ENCODE results near the gene PXN.
"Not testable (repeated sequence)": the region's sequence is repeated elsewhere in the genome, so short reads cannot be mapped to it uniquely, and the experiment has no call there.

The PXN gene

DNA sequence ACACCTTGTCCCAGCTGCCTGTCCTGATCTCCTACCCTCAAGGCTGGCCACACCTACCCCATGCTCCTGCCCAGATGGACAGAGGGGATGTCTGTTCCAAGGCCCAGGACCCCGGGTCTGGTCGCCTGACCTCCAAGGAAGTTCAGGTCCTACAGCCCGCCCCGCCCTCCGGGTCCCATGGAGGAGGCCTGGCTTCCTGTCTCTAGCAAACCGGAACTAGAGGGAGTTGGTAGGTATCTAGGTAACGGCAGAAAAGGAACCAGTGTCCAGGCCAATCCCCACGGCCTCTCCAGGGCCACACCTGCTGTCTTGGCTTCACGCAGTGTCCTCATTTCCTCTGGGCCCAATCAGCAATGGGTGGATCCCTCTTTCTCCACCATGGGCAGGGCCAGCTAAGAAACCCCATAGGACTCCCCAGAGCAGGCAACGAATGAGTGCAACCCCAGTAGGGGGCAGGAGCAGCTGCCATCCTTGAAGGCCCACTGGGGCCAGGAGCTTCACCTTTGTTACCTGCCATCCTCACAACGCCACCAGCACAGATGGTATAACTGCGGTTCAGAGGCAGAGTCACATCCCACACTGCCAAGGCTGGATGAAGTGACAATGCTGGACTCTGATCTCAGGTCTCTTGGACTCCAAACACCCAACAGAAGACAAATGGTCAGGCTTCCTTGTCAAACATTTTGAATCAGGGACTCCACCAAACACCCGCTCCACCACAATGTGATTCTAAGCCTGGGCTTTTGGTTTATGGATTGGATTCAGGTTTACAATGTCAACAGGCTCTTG lies 39.5 kb downstream of the PXN start:
- no peak for DNase-seq (ENCODE audit: low read depth)

- DNase-seq (ENCODE audit: low read depth), result no peak
Observed at GRCh38 chr12:120225200-120225558, 40.4 kb downstream of the PXN start.

DNA sequence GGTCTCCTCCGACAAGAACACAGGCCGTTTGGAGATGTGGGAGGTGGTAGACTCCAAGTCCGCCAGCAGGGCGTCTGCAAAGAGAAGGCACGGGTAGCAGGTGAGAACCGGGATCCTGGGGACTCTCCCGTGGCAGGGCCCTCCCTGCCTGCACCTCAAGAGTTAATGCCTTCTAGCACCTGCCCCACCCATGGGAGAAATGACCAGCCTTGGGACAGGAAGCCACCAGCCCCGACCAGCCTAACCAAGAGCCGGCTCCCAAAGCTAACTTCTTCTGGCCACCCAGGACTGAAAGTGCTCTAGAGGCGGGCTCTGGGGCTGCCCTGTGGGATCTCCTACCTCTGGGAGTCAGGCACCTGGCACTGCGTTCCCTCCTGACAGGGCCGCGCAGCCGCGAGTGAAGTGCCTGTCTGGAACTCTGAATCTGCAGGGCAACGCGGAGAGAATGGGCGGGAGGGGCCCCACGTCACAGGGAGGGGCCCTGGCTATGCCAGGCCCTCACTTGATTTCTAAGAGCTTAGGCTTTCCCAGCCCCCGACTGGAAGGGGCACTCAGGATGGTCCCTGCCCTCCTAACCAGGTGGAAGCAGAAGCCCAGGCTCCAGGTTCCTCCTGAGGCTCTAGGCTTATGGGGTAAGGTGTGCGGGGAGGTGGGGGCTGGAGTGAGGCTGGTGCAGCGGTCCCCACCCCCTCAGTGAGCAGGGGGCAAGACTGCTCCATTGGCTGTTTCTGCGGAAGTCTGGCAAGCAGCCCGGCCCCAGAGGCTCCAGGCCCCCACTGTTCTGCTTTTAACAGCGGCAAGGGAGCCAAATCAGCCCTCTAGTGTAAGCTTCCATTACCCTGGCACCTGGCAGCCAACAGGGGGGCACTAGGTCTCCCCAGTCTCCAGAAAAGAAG lies 41.0 kb downstream of the PXN start:
- no peak for DNase-seq (ENCODE audit: low read depth)

DNA sequence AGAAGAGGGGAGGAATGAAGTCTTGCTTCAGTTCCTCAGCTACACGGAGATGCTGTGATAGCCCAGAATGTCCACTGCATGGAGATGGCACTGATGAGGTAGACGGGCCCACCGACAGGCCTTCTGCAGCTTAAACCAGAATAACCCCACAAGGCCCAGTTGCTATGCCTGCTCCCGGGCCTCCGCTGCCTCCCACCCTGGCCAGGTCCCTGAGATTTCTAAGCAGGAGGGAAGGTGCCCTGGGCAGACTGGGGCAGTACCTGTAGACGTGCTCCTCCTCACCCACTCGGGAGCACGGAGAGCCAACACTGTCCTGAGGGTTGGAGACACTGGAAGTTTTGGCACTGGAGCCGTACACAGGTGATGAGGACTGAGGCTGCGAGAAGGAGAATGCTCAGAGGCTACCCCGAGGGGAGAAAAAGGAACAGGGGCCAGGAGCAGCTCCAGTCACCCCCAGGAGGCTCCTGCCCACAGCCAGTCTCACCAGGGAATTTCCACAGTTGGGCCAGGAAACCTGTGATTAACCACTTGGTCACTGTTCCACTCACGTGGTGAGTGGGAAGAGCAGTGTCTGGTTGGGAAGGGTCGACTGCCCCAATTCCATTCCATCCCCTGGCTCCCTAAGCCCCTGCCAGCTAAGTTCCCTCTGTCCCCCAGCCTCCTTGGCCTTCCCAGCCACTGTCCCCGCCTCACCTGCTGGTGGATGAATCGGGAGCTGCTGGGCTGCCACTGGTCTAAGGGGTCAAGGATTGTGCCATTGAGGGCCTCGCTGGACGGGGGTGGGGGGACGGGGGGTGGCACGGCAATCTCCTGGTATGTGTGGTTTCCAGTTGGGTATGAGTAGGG lies 41.8 kb downstream of the PXN start:
- no peak for DNase-seq (ENCODE audit: low read depth)

DNA sequence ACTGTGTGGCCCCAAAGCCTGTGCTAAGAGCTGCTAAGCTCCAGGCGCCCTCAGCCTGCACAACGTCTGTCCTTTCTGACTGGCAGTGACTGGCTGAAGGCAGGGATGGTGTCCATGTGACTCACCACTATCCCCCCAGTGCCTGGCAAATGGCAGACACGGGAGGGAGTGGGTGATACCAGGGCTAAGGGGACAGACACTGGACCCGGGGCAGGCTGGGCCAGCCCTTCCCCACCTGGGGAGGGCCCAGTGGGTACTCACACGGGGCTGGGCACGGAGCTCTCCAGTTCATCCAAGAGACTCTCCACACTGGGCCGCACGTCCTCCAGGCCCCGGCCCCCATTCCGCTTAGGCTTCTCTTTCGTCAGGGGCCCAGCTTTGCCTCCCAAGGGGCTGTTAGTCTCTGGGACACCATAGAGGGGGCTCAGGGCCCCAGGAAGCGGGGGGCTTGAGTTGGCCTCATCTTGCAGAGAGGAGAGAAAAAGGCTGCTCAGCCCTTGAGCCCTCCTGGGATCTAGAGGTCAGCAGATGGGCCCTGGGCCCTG lies 43.2 kb downstream of the PXN start:
- no peak for DNase-seq (ENCODE audit: low read depth)

GRCh38 chr12:120221576-120221900 lies 44.0 kb downstream of the PXN start:
- no peak for DNase-seq (ENCODE audit: low read depth)

DNA sequence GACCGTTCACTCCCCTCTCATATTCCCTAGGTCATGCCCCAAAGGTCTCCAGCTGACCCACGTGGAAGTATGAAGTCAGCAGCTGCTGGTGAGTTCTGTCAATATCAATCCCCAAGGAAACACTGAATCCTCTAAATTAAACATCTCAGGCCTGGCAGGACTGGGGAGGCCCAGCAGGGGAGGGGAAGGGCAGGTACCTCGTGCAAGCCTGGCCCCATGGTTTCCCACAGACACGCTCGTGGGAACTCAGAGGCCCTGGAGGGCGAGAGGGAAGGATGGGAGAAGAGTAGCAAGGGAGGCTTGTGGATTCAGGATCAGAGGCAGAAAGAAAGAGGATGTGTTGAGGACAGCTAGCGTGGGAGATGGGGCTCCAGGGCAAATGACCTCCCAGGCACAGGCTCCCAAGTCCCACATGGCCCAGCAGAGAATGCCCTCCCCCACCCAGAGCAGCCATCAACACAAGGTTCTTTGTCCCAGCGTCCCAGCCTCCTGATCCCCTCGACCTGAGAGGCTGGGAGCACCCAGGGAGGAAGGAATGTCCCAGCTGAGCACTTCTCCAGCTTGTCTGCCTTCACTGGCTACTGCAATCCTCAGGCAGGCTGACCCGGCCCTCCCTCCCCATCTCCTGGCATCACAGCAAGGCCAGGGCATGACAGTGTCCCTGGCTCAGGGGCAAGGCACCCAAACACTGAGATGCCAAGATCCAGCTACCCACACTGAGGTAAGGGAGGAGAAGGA lies 44.5 kb downstream of the PXN start:
- no peak for DNase-seq (ENCODE audit: low read depth)

DNA sequence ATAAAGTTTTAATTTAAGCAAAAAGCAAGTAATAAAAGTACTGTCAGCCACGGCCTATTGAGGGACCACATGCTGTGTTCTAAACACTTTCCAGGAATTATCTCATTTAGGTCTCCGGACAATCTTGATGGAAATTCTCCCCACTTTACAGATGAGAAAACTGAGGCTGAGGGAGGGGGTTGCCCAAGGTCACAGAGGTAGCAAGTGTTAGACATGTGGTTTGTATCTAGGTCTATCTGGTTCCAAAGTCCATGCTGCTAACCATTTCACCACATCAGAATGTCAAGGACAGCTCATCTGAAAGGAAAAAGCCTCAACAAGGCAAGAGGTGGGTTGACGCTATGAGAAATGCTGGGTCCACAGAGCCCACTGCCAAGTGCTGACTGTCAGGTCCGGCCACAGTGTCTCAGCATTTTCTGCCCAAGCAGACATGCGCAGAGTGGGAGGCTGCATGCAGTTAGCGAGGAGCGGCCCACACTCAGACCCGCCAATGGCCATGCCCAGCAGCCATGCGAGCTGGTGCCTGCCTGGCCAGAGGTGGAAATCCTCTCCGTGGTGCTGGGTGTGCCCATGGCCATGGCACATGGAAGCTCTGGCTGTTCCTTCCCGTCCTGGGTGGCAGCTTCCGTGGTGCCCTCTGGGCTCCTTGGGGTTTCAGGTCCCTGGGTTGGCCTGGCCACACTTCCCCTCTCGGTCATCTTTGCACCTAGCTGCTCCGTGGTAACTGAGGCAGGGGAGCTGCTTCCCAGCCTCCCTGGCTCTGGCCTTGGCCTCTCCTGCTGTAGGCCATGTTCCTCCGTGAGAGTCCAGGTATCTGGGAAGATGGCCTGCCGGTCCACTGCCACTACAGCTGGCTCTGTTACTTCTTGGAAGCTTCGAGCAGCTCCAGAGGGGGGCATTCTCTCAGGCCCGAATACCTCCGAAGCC lies 46.6 kb downstream of the PXN start:
- DNase-seq (ENCODE audit: low read depth), result no peak

DNA sequence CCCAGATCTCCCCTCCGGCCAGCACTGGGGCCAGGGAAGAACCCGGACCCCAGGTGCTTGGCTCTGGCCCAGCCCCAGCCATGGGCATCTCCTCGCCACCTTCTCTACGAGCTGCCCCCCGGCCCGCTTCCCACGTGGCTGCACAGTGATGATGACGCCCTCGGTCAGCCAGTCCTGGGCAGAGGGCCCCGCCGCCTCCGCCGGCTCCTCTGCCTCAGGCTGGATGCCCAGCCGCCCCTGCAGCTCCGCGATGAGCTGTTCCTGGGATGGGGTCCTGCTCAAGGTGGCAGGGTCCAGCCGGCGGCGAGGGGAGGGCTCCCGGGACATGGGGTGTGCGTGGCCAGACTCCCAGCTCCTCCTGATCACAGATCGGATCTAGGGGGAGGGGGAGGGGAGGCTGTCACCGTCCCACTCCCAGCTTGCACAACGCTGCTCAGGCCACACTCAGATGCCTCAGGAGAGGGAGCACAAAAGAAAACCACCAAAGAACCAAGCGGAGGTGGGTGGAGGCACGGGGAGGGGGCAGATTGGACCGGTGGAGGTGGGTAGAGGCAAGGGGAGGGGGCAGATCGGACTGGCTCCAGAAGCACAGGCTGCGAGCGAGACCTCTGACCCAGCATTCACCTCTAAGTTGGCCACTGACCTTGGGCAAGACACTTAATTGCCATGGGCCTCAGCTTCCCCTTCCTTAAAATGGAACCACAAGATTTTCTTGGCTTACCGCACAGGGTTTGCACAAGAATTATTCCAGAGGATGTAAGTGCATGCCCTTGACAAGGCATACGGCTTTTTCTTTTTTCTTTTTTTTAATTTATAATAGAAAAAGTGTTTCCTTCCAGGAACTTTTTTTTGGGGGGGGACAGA lies 48.6 kb downstream of the PXN start:
- no peak for DNase-seq (ENCODE audit: low read depth)

- DNase-seq (ENCODE audit: low read depth), result no peak
Observed at GRCh38 chr12:120215766-120216735, 49.5 kb downstream of the PXN start.

GRCh38 chr12:120215357-120215735 lies 50.2 kb downstream of the PXN start:
- DNase-seq (ENCODE audit: low read depth), result no peak

DNA sequence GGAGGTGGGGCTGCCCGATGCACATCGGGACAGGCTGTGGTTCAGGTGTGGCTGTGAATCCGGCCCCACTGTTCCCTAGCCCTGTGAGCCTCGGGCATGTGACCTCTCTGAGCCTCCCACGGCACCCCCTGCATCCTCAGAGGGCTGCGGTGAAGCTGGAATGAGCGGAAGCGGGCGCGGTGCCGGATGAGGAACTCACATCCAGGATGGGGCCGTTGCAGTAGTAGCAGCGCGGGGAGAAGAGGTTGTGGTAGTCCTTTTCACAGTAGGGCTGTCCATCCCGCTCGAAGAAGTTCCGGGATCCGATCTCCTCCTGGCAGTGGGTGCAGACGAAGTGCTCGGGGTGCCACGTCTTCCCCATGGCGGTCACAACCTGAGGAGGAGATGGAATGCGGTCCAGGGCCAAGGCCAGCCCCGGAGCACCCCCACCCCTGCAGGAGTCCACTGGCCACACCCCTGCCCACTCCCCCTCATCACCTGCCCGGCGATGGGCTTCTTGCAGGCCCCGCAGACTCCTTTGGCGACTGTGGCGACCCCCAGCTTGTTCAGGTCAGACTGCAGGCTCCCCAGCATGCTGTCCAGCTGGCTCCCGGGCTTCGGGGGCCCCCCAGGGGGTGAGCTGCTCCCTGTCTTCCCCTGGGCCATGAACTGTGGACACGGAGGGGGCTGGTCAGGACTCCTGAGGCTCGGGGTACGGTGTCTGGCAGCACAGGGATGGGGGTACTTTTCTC lies 50.7 kb downstream of the PXN start:
- no peak for DNase-seq (ENCODE audit: low read depth)

- no peak for DNase-seq (ENCODE audit: low read depth)
Observed at GRCh38 chr12:120213758-120214157, 51.8 kb downstream of the PXN start.

- not testable (repeated sequence) for DNase-seq (ENCODE audit: low read depth)
Observed at GRCh38 chr12:120213182-120213581, 52.3 kb downstream of the PXN start.

- no peak for DNase-seq (ENCODE audit: low read depth)
Observed at GRCh38 chr12:120212301-120212700, 53.2 kb downstream of the PXN start.

DNA sequence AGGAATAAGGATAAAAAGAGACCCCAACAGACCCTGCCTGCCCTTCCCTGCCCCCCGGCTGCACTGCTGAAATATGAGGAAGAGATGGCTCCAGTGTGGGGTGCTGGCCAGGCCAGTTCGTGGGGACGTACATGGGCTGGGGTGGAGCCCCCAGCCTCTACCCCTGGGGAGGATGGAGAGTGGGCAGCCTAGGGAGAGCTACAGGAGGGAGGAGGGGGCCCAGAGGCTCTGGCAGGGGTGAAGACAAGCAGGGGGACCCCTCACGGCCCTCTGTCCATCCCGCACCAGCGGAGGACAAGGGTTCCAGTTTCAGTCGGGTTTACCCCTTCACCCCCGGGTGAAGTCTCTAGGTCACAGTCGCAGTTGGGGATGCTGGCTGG lies 53.6 kb downstream of the PXN start:
- DNase-seq (ENCODE audit: low read depth), result no peak

GRCh38 chr12:120211243-120211903 lies 54.2 kb downstream of the PXN start:
- DNase-seq (ENCODE audit: low read depth), result no peak

All from GM04503 (cell line).